ENCODE results near the gene AMH.
"Not testable (repeated sequence)": the region's sequence is repeated elsewhere in the genome, so short reads cannot be mapped to it uniquely, and the experiment has no call there.

The AMH gene

GRCh38 chr19:2249010-2249866, at the start of gene AMH:
AMH (plus strand) TSS chr19:2249323; CDS start chr19:2249333, 10 bp downstream.
- Histone ChIP-seq H3K9me3 (ENCODE audit: insufficient read depth, low read depth, low read length) (no peaks in the 10 kb centered on the region), H3K27me3 (ENCODE audit: insufficient read depth, low read length) (peaks cover 46% of the 10 kb centered on the region), H3K36me3 (ENCODE audit: insufficient read depth, low read depth, low read length) (peaks cover 34% of the 10 kb centered on the region), H3K27ac (ENCODE audit: low read length) (no peak within 1 kb of the TSS), H3K9ac (ENCODE audit: low read depth, low read length) (no peak within 1 kb of the TSS), H3K4me1 (ENCODE audit: insufficient read depth, low read length) (no peaks in the 10 kb centered on the region), H3K4me3 (ENCODE audit: low read length) (no peak within 1 kb of the TSS)

DNA sequence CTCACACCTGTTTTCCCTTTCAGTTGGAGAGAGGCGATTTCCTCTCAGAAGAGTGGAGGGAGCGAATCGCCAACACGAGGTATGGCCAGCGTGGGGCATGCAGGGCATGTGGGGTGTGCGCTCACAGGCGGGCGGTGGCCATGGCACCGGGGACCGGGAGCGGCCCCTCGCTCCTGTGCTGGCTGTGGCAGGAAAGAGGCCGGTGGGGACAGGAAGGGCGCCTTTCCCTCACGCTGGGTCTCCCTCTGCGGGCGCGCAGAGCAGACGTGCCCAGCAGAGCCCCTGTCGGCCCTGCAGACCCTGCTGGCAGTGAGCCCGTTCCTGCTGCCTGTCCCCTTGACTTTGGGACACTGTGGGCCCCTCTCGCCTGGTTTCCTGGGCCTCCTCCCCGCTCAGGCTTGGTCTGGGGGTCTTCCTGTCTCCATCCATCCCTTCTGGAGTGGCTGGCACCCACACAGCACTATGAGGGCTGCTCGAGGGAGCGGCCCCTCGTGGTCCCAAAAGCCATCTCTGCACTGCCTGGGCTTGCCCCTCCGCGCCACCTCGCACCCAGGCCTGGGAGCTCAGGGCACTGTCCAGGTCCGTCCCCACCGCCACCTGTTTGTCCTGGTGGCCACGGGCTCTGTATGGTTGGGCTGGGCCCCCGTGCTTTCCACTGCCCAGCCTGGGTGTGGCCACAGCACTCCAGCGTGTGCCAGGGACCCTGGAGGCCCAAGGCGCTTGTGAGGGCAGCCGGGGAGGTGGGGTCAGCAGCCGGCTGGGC, 49.1 kb upstream of the AMH start:
- peaks cover 13% of the 10 kb centered on the region for H3K36me3 ChIP-seq (ENCODE audit: insufficient read depth, low read depth, low read length)
- no peak overlapping the region for H3K9ac ChIP-seq (ENCODE audit: low read depth, low read length)

GRCh38 chr19:2200624-2201294, 48.4 kb upstream of the AMH start:
- H3K9ac ChIP-seq (ENCODE audit: low read depth, low read length); H3K36me3 ChIP-seq (ENCODE audit: insufficient read depth, low read depth, low read length); H3K4me3 ChIP-seq (ENCODE audit: low read length); H3K27me3 ChIP-seq (ENCODE audit: insufficient read depth, low read length); H3K27ac ChIP-seq (ENCODE audit: low read length); H3K9me3 ChIP-seq (ENCODE audit: insufficient read depth, low read depth, low read length); H3K4me1 ChIP-seq (ENCODE audit: insufficient read depth, low read length): not testable (repeated sequence)

More for the DNA sequence above, 49.1 kb upstream of the AMH start:
- no peaks in the 10 kb centered on the region for H3K4me1 ChIP-seq (ENCODE audit: insufficient read depth, low read length)
- no peak overlapping the region for H3K4me3 ChIP-seq (ENCODE audit: low read length)
- H3K9me3 ChIP-seq (ENCODE audit: insufficient read depth, low read depth, low read length), result no peaks in the 10 kb centered on the region
- no peak overlapping the region for H3K27ac ChIP-seq (ENCODE audit: low read length)
- no peaks in the 10 kb centered on the region for H3K27me3 ChIP-seq (ENCODE audit: insufficient read depth, low read length)

DNA sequence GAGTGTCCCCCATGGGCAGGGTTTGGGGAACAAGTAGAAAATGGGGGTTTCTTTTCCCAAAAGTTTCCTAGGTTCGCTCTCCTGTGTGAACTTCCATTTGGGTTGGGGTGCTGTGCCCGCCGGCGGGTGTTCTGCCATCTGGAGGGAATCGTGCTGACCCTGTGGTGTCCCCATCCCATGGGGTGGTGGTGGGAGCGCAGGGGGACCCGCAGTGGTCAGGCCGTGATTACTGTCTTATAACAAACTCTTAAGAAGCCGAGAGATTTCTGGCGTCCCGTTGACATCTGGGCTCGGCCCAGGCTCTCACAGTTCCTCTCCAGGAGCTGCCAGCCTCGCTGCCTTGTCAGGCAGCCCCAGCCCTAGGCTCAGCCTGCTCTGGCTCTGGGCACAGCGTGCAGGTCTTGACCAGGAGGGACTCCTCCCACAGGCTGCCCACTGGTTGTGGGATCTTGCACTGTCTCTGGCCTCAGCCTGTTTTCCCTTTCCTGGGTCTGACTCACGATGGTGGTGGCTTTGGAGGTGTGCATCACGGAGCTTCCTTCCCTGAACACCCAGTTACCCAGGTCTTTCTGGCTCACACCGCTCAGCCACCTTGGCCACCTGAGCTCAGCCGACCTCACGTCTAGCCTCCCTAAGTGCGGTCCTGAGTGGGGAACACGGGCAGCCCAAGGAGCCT, 47.5 kb upstream of the AMH start:
- Histone ChIP-seq H3K9me3 (ENCODE audit: insufficient read depth, low read depth, low read length) (no peaks in the 10 kb centered on the region), H3K27me3 (ENCODE audit: insufficient read depth, low read length) (no peaks in the 10 kb centered on the region), H3K27ac (ENCODE audit: low read length) (no peak overlapping the region), H3K36me3 (ENCODE audit: insufficient read depth, low read depth, low read length) (peaks cover 10% of the 10 kb centered on the region), H3K4me1 (ENCODE audit: insufficient read depth, low read length) (no peaks in the 10 kb centered on the region), H3K4me3 (ENCODE audit: low read length) (no peak overlapping the region), H3K9ac (ENCODE audit: low read depth, low read length) (no peak overlapping the region)

DNA sequence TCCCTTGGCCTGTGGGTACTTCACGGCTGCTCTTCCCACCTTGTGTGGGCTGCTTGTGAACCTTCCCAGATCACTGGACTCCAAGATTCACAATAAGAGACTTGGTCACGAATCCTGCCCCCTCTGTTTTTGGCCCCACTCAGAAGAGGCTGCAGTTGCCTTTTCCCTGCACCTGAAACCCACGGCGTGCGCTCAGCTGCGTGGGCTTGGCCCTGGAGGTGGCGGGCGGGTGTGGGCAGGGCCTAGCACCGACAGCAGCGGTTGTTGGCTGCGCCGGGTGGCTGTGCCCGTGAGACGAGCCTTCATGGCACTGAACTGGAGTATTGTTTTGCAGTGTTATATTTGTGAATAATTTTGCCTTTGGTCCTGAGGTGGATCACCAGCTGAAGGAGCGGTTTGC, 46.8 kb upstream of the AMH start:
- no peak overlapping the region for H3K4me3 ChIP-seq (ENCODE audit: low read length)

GRCh38 chr19:2207008-2207407, 42.1 kb upstream of the AMH start:
- Histone ChIP-seq H3K36me3 (ENCODE audit: insufficient read depth, low read depth, low read length) (peaks cover 29% of the 10 kb centered on the region), H3K9me3 (ENCODE audit: insufficient read depth, low read depth, low read length) (no peaks in the 10 kb centered on the region), H3K9ac (ENCODE audit: low read depth, low read length) (no peak overlapping the region), H3K27ac (ENCODE audit: low read length) (no peak overlapping the region), H3K4me1 (ENCODE audit: insufficient read depth, low read length) (no peaks in the 10 kb centered on the region), H3K4me3 (ENCODE audit: low read length) (no peak overlapping the region), H3K27me3 (ENCODE audit: insufficient read depth, low read length) (no peaks in the 10 kb centered on the region)

More for the DNA sequence above, 46.8 kb upstream of the AMH start:
- no peak overlapping the region for H3K27ac ChIP-seq (ENCODE audit: low read length)
- H3K36me3 ChIP-seq (ENCODE audit: insufficient read depth, low read depth, low read length), result peaks cover 13% of the 10 kb centered on the region
- H3K9ac ChIP-seq (ENCODE audit: low read depth, low read length), result no peak overlapping the region
- H3K9me3 ChIP-seq (ENCODE audit: insufficient read depth, low read depth, low read length), result no peaks in the 10 kb centered on the region
- no peaks in the 10 kb centered on the region for H3K27me3 ChIP-seq (ENCODE audit: insufficient read depth, low read length)
- H3K4me1 ChIP-seq (ENCODE audit: insufficient read depth, low read length), result no peaks in the 10 kb centered on the region

GRCh38 chr19:2207991-2208860, 40.9 kb upstream of the AMH start:
- peaks cover 37% of the 10 kb centered on the region for H3K36me3 ChIP-seq (ENCODE audit: insufficient read depth, low read depth, low read length)
- H3K4me1 ChIP-seq (ENCODE audit: insufficient read depth, low read length), result no peaks in the 10 kb centered on the region
- no peak overlapping the region for H3K27ac ChIP-seq (ENCODE audit: low read length)
- H3K4me3 ChIP-seq (ENCODE audit: low read length), result no peak overlapping the region
- H3K9me3 ChIP-seq (ENCODE audit: insufficient read depth, low read depth, low read length), result no peaks in the 10 kb centered on the region
- no peaks in the 10 kb centered on the region for H3K27me3 ChIP-seq (ENCODE audit: insufficient read depth, low read length)
- H3K9ac ChIP-seq (ENCODE audit: low read depth, low read length), result no peak overlapping the region

GRCh38 chr19:2208975-2209374, 40.1 kb upstream of the AMH start:
- no peaks in the 10 kb centered on the region for H3K4me1 ChIP-seq (ENCODE audit: insufficient read depth, low read length)
- H3K4me3 ChIP-seq (ENCODE audit: low read length), result no peak overlapping the region
- no peaks in the 10 kb centered on the region for H3K27me3 ChIP-seq (ENCODE audit: insufficient read depth, low read length)
- peaks cover 39% of the 10 kb centered on the region for H3K36me3 ChIP-seq (ENCODE audit: insufficient read depth, low read depth, low read length)
- H3K9ac ChIP-seq (ENCODE audit: low read depth, low read length), result no peak overlapping the region
- H3K9me3 ChIP-seq (ENCODE audit: insufficient read depth, low read depth, low read length), result no peaks in the 10 kb centered on the region
- H3K27ac ChIP-seq (ENCODE audit: low read length), result no peak overlapping the region

GRCh38 chr19:2209408-2209807, 39.7 kb upstream of the AMH start:
- Histone ChIP-seq H3K27me3 (ENCODE audit: insufficient read depth, low read length) (no peaks in the 10 kb centered on the region), H3K36me3 (ENCODE audit: insufficient read depth, low read depth, low read length) (peaks cover 42% of the 10 kb centered on the region), H3K9ac (ENCODE audit: low read depth, low read length) (no peak overlapping the region), H3K4me1 (ENCODE audit: insufficient read depth, low read length) (no peaks in the 10 kb centered on the region), H3K27ac (ENCODE audit: low read length) (no peak overlapping the region), H3K9me3 (ENCODE audit: insufficient read depth, low read depth, low read length) (no peaks in the 10 kb centered on the region), H3K4me3 (ENCODE audit: low read length) (no peak overlapping the region)

- Histone ChIP-seq H3K9me3 (ENCODE audit: insufficient read depth, low read depth, low read length) (no peaks in the 10 kb centered on the region), H3K9ac (ENCODE audit: low read depth, low read length) (no peak overlapping the region), H3K36me3 (ENCODE audit: insufficient read depth, low read depth, low read length) (peaks cover 50% of the 10 kb centered on the region), H3K27me3 (ENCODE audit: insufficient read depth, low read length) (no peaks in the 10 kb centered on the region), H3K4me3 (ENCODE audit: low read length) (no peak overlapping the region), H3K4me1 (ENCODE audit: insufficient read depth, low read length) (no peaks in the 10 kb centered on the region), H3K27ac (ENCODE audit: low read length) (no peak overlapping the region)
Measured at GRCh38 chr19:2210206-2210605, 38.9 kb upstream of the AMH start.
